HUES48 (cell line): ENCODE data around the gene HIVEP1.

ENCODE experiments used
- H3K27ac ChIP-seq: one replicate; pipeline ENCODE4 v1.7.0; 2013; ENCODE audit warnings: low read depth, low read length, inconsistent platforms
- H3K27me3 ChIP-seq: 2 replicates; pipeline ENCODE4 v1.6.1; 2013; ENCODE audit warnings: mild to moderate bottlenecking, low read length; ENCODE audit not compliant: control insufficient read depth, insufficient read depth
- H3K36me3 ChIP-seq: 2 replicates; pipeline ENCODE4 v1.6.1; 2013; ENCODE audit warnings: low read length; ENCODE audit not compliant: control insufficient read depth, insufficient read depth
- H3K4me1 ChIP-seq: 2 replicates; pipeline ENCODE4 v1.6.1; 2013; ENCODE audit warnings: mild to moderate bottlenecking, low read length; ENCODE audit not compliant: control insufficient read depth, insufficient read depth
- H3K4me3 ChIP-seq: 2 replicates; pipeline ENCODE4 v1.5.1; 2013; ENCODE audit warnings: mild to moderate bottlenecking, low read depth, low read length
- H3K9ac ChIP-seq: 2 replicates; pipeline ENCODE4 v1.6.1; 2013; ENCODE audit warnings: mild to moderate bottlenecking, low read depth, low read length, moderate library complexity
- H3K9me3 ChIP-seq: 2 replicates; pipeline ENCODE4 v1.6.1; 2013; ENCODE audit warnings: low read length; ENCODE audit not compliant: control insufficient read depth, insufficient read depth

HIVEP1 gene

GRCh38 chr6:11994875-11995461 is 17.1 kb upstream of the HIVEP1 start:
- no peaks in the 10 kb centered on the region for H3K27me3 ChIP-seq
- H3K4me1 ChIP-seq: peaks cover 8% of the 10 kb centered on the region; the same call in 1 of the 2 replicates
- H3K4me3 ChIP-seq: no peak overlapping the region
- no peak overlapping the region for H3K27ac ChIP-seq
- H3K9ac ChIP-seq: no peak overlapping the region
- no peaks in the 10 kb centered on the region for H3K9me3 ChIP-seq
- H3K36me3 ChIP-seq: no peaks in the 10 kb centered on the region

- no peaks in the 10 kb centered on the region for H3K27me3 ChIP-seq
- H3K27ac ChIP-seq: no peak overlapping the region
- H3K4me1 ChIP-seq: peaks cover 8% of the 10 kb centered on the region; the same call in 1 of the 2 replicates
- H3K36me3 ChIP-seq: no peaks in the 10 kb centered on the region
- no peak overlapping the region for H3K9ac ChIP-seq
- no peaks in the 10 kb centered on the region for H3K9me3 ChIP-seq
- H3K4me3 ChIP-seq: no peak overlapping the region
Observed at GRCh38 chr6:11996751-11997150, 15.4 kb upstream of the HIVEP1 start.

DNA sequence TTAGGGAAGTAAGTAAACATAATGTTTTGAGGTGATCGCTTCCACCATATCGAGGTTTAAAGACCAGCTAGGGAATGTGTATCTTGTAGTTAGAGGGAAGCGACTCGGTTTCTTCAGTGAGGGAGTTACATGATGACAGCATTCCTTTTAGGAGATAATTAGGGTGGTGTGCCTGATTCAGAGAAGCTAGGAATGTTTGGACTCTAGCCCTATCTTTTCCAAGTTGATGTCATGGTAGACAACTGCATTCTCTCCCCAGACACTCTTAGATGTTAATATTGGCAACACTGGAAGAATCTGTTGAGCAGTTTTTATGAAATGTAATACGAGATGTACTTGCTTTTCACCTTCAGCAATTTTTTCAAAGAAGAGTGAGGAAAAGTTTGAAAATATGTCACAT is 12.9 kb upstream of the HIVEP1 start:
- H3K27me3 ChIP-seq: no peaks in the 10 kb centered on the region
- no peak overlapping the region for H3K4me3 ChIP-seq
- H3K4me1 ChIP-seq: no peaks in the 10 kb centered on the region
- H3K36me3 ChIP-seq: no peaks in the 10 kb centered on the region
- H3K9ac ChIP-seq: no peak overlapping the region
- no peak overlapping the region for H3K27ac ChIP-seq
- H3K9me3 ChIP-seq: no peaks in the 10 kb centered on the region

DNA sequence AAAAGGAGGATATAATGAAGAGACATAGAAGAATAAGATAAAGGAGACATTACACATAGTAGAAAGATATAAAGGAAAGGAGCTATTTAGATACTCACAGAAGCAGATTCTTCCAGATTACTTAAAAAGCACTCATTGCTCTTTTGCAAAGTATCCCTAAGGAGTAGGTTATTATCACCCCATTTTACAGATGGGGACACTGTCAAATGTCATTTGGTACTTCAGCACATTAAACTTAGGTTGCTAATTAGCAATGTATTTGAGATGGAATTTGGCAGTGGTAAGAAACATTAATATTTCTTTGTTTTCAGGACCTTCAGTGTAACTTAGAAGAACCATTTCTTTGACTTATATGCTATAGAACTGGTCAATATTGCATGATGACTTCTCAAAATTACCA is 11.9 kb upstream of the HIVEP1 start:
- H3K9ac ChIP-seq: no peak overlapping the region

GRCh38 chr6:12001004-12001705 is 11.0 kb upstream of the HIVEP1 start:
- H3K27me3 ChIP-seq: no peaks in the 10 kb centered on the region
- H3K4me3 ChIP-seq: no peak overlapping the region
- no peak overlapping the region for H3K27ac ChIP-seq
- no peaks in the 10 kb centered on the region for H3K4me1 ChIP-seq
- no peak overlapping the region for H3K9ac ChIP-seq
- no peaks in the 10 kb centered on the region for H3K36me3 ChIP-seq
- no peaks in the 10 kb centered on the region for H3K9me3 ChIP-seq

More for the DNA sequence above, 11.9 kb upstream of the HIVEP1 start:
- Histone ChIP-seq H3K36me3 (no peaks in the 10 kb centered on the region), H3K27me3 (no peaks in the 10 kb centered on the region), H3K4me3 (no peak overlapping the region), H3K4me1 (no peaks in the 10 kb centered on the region), H3K9me3 (no peaks in the 10 kb centered on the region), H3K27ac (no peak overlapping the region)

GRCh38 chr6:12001706-12002435 is 10.2 kb upstream of the HIVEP1 start:
- Histone ChIP-seq H3K27ac (no peak overlapping the region), H3K9me3 (no peaks in the 10 kb centered on the region), H3K9ac (no peak overlapping the region), H3K4me3 (no peak overlapping the region), H3K4me1 (no peaks in the 10 kb centered on the region), H3K27me3 (no peaks in the 10 kb centered on the region), H3K36me3 (no peaks in the 10 kb centered on the region)

- Histone ChIP-seq H3K9me3 (no peaks in the 10 kb centered on the region), H3K27ac (no peak overlapping the region), H3K4me1 (peaks cover 24% of the 10 kb centered on the region), H3K36me3 (no peaks in the 10 kb centered on the region), H3K9ac (no peak overlapping the region), H3K4me3 (no peak overlapping the region; the same call in 1 of the 2 replicates), H3K27me3 (peaks cover 10% of the 10 kb centered on the region; the same call in 1 of the 2 replicates)
Observed at GRCh38 chr6:12007473-12007872, 4.6 kb upstream of the HIVEP1 start.

DNA sequence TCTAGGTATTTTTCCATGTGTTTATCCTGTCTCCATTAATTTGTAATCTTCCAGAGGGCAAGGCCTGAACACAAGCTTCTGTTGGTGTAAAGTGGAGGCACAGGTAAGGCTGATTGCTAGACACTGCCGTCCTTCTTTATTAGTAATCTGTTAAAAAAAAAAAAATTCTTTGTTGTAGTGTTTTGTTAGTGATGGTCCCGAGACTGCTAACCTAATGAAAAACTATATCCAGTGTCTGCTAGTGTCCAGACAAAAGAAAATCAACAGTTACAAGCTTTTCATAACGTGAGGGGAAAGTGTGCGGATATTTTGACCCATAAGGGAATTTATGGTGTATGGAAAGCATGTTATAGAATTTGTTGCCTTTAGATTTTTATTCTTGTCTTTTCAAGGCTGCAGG is 4.2 kb upstream of the HIVEP1 start:
- peak overlapping the region; percentile 76 for H3K4me3 ChIP-seq
- H3K9ac ChIP-seq: peak overlapping the region; percentile 66; the same call in 1 of the 2 replicates
- H3K36me3 ChIP-seq: no peaks in the 10 kb centered on the region
- peak overlapping the region; percentile 92 for H3K27ac ChIP-seq
- peaks cover 24% of the 10 kb centered on the region for H3K4me1 ChIP-seq
- peaks cover 10% of the 10 kb centered on the region; the same call in 1 of the 2 replicates for H3K27me3 ChIP-seq
- H3K9me3 ChIP-seq: no peaks in the 10 kb centered on the region

DNA sequence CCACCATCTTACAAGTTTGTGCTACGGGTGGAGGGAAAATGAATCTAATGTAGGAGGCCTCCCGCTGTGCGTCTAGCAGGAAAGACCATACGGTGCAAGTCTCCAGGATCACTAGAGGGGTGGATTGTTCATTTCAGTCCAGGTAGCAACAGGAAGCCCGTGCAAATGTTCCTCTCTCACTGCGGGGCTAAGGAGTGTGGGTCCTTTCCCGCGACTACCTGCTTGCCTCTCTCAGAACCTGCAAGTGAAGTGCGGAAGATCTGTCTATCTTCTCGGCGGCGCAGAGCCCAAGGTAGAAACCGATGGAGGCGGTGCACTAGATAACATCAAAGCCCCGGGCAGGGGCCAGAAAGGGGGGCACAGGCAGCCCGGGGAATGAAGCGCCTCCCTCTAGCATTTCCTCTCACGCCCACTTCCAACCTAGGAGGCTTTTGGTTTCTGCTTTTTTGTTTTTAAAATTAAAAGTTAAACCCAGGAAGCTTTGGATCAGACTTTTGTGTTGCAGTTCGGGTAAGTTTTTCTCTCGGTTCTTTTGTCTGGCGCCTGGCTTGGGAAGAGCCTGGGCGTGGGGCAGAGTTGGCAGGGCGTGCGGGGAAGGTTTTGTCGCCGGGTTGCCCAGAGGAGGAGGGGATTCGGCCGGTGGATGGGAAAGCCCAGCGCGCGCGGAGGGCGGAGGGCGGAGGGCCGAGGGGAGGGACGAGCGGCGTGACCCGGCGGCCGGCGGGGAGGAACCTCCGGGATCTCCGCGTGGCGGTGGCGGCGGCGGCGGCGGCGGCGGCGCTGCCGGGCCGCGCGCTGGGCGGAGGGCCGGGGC is 3.5 kb upstream of the HIVEP1 start:
- H3K4me1 ChIP-seq: peaks cover 25% of the 10 kb centered on the region

DNA sequence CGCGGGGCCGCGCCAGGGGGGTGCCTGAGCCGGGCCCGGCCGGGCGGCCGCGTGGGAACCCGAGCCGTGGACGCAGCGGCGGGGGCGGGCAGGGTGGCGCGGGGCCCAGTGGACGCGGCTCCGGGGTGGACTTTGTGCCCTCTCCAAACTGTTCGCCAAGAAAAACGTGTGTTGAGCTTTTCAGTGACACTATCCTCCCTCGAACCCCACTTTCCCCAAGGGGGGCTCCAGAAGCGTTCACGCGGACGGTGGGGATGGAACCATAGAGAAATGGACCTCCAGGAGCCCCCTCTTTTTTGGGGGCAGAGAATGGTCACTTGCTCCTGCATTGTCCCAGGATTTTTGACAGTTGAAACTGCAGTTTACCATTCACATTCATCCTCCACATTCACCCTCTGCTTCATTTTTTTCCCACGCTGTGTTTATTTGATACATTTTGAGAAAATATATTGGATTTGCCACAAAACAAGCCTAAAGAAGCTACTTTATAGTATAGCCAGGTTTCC is 2.9 kb upstream of the HIVEP1 start:
- Histone ChIP-seq H3K9ac (peak overlapping the region; percentile 70), H3K36me3 (0 out of 2 replicates have a peak, but pooled peaks cover 3% of the 10 kb centered on the region), H3K4me3 (peak overlapping the region; percentile 76), H3K9me3 (no peaks in the 10 kb centered on the region), H3K27me3 (peaks cover 10% of the 10 kb centered on the region; the same call in 1 of the 2 replicates), H3K27ac (peak overlapping the region; percentile 64), H3K4me1 (peaks cover 32% of the 10 kb centered on the region)

More for the DNA sequence above, 3.5 kb upstream of the HIVEP1 start:
- H3K9ac ChIP-seq: peak overlapping the region; percentile 66
- H3K4me3 ChIP-seq: peak overlapping the region; percentile 76
- peak overlapping the region; percentile 92 for H3K27ac ChIP-seq
- H3K9me3 ChIP-seq: no peaks in the 10 kb centered on the region
- H3K36me3 ChIP-seq: no peaks in the 10 kb centered on the region
- peaks cover 10% of the 10 kb centered on the region; the same call in 1 of the 2 replicates for H3K27me3 ChIP-seq
